Calu3 (cell line): Measurements from ENCODE around the gene TJP3. TPM values are rescaled to one million over a fixed set of nuclear protein-coding genes. Genes with fewer than 3 reads are reported as not detected.

ENCODE experiments used
- BruUV-seq: library from RNA; stranded (reverse); fragments of 400-500 nt; replicated peaks from 2 replicates; lab custom pipeline; 2021; lab: Mats Ljungman, UMichigan
- CTCF ChIA-PET: fragments of 300-600 bp; sonication (Branson Sonifier 250); formaldehyde crosslinking; loops from one replicate; lab custom pipeline; 2022; ENCODE audit warnings: antibody characterized with exemption; lab: Charles Lee
- DNase-seq: peaks from one replicate; pipeline ENCODE4 v3.0.0; 2022
- H3K27ac Mint-ChIP-seq: one replicate; pipeline ENCODE4 v1.8.0; 2022; ENCODE audit warnings: mixed read lengths; ENCODE audit not compliant: unreplicated experiment
- H3K27me3 Mint-ChIP-seq: one replicate; pipeline ENCODE4 v1.8.0; 2022; ENCODE audit warnings: mixed read lengths; ENCODE audit not compliant: unreplicated experiment
- H3K36me3 Mint-ChIP-seq: one replicate; pipeline ENCODE4 v1.8.0; 2022; ENCODE audit warnings: mild to moderate bottlenecking, moderate library complexity, mixed read lengths; ENCODE audit not compliant: insufficient read depth, unreplicated experiment
- H3K4me1 Mint-ChIP-seq: one replicate; pipeline ENCODE4 v1.8.0; 2022; ENCODE audit warnings: mild to moderate bottlenecking, low read depth, mixed read lengths; ENCODE audit not compliant: unreplicated experiment
- H3K4me3 Mint-ChIP-seq: one replicate; pipeline ENCODE4 v1.8.0; 2022; ENCODE audit warnings: mild to moderate bottlenecking, low read depth, moderate library complexity, mixed read lengths; ENCODE audit not compliant: unreplicated experiment
- H3K9me3 Mint-ChIP-seq: one replicate; pipeline ENCODE4 v1.8.0; 2022; ENCODE audit warnings: low read depth, mixed read lengths; ENCODE audit not compliant: unreplicated experiment
- CTCF ChIP-seq: fragments of 200-600 bp; IDR thresholded peaks from one replicate; pipeline ENCODE4 v1.8.0; 2022; ENCODE audit warnings: antibody characterized with exemption; ENCODE audit not compliant: unreplicated experiment
- intact Hi-C: fragments of 100-400 bp; cut with micrococcal nuclease; formaldehyde crosslinking; loops from one replicate; pipeline ENCODE4 v1.10.0; 2022; ENCODE audit not compliant: unreplicated experiment
- total RNA-seq: library from RNA; stranded (reverse); gene quantifications from 2 replicates; pipeline ENCODE4 v1.2.3, GENCODE V29; 2022

Gene TJP3
- total RNA-seq, 1 experiment from 2014 or later: 84.8 TPM

- Mint-ChIP-seq H3K9me3 (no peaks in the 10 kb centered on the region), H3K27me3 (peaks cover 33% of the 10 kb centered on the region), H3K4me3 (no peak overlapping the region), H3K4me1 (no peaks in the 10 kb centered on the region), H3K36me3 (no peaks in the 10 kb centered on the region), H3K27ac (no peak overlapping the region)
- intact Hi-C loops: no loop called here
- no peak for TF ChIP-seq CTCF
- DNase-seq: no peak
- CTCF ChIA-PET: no interaction called here
- no TSS peak for BruUV-seq
These were observed 65.8 kb downstream of the TJP3 start for GRCh38 chr19:3773814-3774515.

GRCh38 chr19:3774621-3775373 lies 66.6 kb downstream of the TJP3 start:
- Mint-ChIP-seq H3K27me3 (peaks cover 33% of the 10 kb centered on the region), H3K4me1 (no peaks in the 10 kb centered on the region), H3K4me3 (no peak overlapping the region), H3K36me3 (no peaks in the 10 kb centered on the region), H3K9me3 (no peaks in the 10 kb centered on the region), H3K27ac (no peak overlapping the region)
- BruUV-seq: no TSS peak
- DNase-seq: no peak
- CTCF ChIA-PET: no interaction called here
- intact Hi-C loops: no loop called here
- no peak for TF ChIP-seq CTCF

- TF ChIP-seq CTCF: no peak
- no peak for DNase-seq
- no peaks in the 10 kb centered on the region for H3K4me1 Mint-ChIP-seq
- no peak overlapping the region for H3K4me3 Mint-ChIP-seq
- CTCF ChIA-PET: no interaction called here
- no peak overlapping the region for H3K27ac Mint-ChIP-seq
- peaks cover 33% of the 10 kb centered on the region for H3K27me3 Mint-ChIP-seq
- H3K9me3 Mint-ChIP-seq: no peaks in the 10 kb centered on the region
- H3K36me3 Mint-ChIP-seq: no peaks in the 10 kb centered on the region
- BruUV-seq: no TSS peak
- intact Hi-C loops: no loop called here
These were observed 67.2 kb downstream of the TJP3 start for GRCh38 chr19:3775374-3775711.

DNA sequence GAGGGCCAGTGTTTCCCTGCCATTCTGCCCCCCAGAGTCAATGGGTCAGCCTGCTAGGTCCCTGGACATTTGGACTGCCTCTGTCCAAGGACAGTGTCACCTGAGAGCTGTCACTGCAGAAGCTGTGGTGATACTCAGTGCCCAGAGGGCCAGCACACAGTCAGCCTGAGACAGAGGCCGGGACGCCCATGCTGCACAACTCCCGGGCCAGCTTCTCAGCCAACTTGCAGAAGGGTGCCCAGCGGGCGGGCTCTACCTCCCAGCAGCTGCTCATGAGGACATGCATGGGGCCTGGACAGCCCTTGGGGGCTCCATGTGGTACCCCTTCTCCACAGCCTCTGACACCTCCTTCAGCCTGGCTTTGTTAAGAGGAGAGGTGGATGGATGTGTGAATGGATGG lies 67.6 kb downstream of the TJP3 start:
- peaks cover 33% of the 10 kb centered on the region for H3K27me3 Mint-ChIP-seq
- intact Hi-C loops: no loop called here
- no peak overlapping the region for H3K27ac Mint-ChIP-seq
- no peak for DNase-seq
- TF ChIP-seq CTCF: no peak
- BruUV-seq: no TSS peak
- H3K36me3 Mint-ChIP-seq: no peaks in the 10 kb centered on the region
- no peaks in the 10 kb centered on the region for H3K9me3 Mint-ChIP-seq
- H3K4me1 Mint-ChIP-seq: no peaks in the 10 kb centered on the region
- H3K4me3 Mint-ChIP-seq: no peak overlapping the region
- CTCF ChIA-PET: no interaction called here
